Panc1 (cell line): ENCODE results near the gene SMPDL3B.
A peak's percentile ranks its signal among the peaks of the same experiment; 100 is the strongest.

ENCODE experiments used
- CTCF ChIP-seq: fragments of 450-650 bp; IDR thresholded peaks from 2 replicates; pipeline ENCODE4 v1.5.1; 2017; ENCODE audit warnings: mild to moderate bottlenecking
- POLR2AphosphoS5 ChIP-seq: IDR thresholded peaks from 2 replicates; pipeline ENCODE4 v1.6.1; 2012; ENCODE audit warnings: mild to moderate bottlenecking, low read depth, low read length, moderate library complexity
- SIN3A ChIP-seq: IDR thresholded peaks from 2 replicates; pipeline ENCODE4 v1.6.1; 2012; ENCODE audit warnings: low read depth, mild to moderate bottlenecking, low read length, moderate library complexity, borderline replicate concordance; ENCODE audit not compliant: insufficient read depth
- TCF7L2 ChIP-seq: IDR thresholded peaks from 2 replicates; pipeline ENCODE4 v1.6.1; 2011; ENCODE audit warnings: mild to moderate bottlenecking, low read depth, low read length, inconsistent platforms
- TF ChIP-seq, protein P1 (sequence below), 2 experiments: IDR thresholded peaks; 2 replicates each; pipeline ENCODE4 v1.6.1; 2011 to 2012; ENCODE audit warnings: low read depth in 2 of 2, control low read depth in 1 of 2, low read length in 1 of 2, mild to moderate bottlenecking in 1 of 2, moderate library complexity in 1 of 2; ENCODE audit not compliant: insufficient read depth in 1 of 2

- TF ChIP-seq POLR2AphosphoS5 = no peak
- peak; percentile 59; the same call in 1 of the 2 replicates for TF ChIP-seq CTCF
- TF ChIP-seq SIN3A = no peak
- TF ChIP-seq, protein P1, sequence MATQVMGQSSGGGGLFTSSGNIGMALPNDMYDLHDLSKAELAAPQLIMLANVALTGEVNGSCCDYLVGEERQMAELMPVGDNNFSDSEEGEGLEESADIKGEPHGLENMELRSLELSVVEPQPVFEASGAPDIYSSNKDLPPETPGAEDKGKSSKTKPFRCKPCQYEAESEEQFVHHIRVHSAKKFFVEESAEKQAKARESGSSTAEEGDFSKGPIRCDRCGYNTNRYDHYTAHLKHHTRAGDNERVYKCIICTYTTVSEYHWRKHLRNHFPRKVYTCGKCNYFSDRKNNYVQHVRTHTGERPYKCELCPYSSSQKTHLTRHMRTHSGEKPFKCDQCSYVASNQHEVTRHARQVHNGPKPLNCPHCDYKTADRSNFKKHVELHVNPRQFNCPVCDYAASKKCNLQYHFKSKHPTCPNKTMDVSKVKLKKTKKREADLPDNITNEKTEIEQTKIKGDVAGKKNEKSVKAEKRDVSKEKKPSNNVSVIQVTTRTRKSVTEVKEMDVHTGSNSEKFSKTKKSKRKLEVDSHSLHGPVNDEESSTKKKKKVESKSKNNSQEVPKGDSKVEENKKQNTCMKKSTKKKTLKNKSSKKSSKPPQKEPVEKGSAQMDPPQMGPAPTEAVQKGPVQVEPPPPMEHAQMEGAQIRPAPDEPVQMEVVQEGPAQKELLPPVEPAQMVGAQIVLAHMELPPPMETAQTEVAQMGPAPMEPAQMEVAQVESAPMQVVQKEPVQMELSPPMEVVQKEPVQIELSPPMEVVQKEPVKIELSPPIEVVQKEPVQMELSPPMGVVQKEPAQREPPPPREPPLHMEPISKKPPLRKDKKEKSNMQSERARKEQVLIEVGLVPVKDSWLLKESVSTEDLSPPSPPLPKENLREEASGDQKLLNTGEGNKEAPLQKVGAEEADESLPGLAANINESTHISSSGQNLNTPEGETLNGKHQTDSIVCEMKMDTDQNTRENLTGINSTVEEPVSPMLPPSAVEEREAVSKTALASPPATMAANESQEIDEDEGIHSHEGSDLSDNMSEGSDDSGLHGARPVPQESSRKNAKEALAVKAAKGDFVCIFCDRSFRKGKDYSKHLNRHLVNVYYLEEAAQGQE (IDR thresholded peaks at IDR 0.05; ENCODE audit: insufficient read depth in 1 of 2, low read depth in 2 of 2, low read length in 1 of 2) = no peak
- TF ChIP-seq TCF7L2 = no peak
These were observed 44.5 kb downstream of the SMPDL3B start for GRCh38 chr1:27979151-27979858.
